ENCODE results near the gene STK32B.

- TF ChIP-seq CTCF (IDR thresholded peaks at IDR 0.05) (no peak), POLR2A (IDR thresholded peaks at IDR 0.05) (no peak)
Observed at GRCh38 chr4:5162909-5163508, 111.7 kb downstream of the STK32B start.

Data from lower leg skin (tissue), 3 donors.